Suprapubic skin (tissue), 4 donors: ENCODE data around the gene NEK5. TPM values are rescaled to one million over a fixed set of nuclear protein-coding genes. Genes with fewer than 3 reads are reported as not detected.
"Not testable (repeated sequence)": the region's sequence is repeated elsewhere in the genome, so short reads cannot be mapped to it uniquely, and the experiment has no call there.

Experiments
- DNase-seq, 2 donors: peaks; one replicate each; pipeline ENCODE4 v3.0.0-alpha.2; 2019; ENCODE audit warnings: low spot score in 2 of 2
- H3K27ac ChIP-seq: fragments of 200-600 bp; sonication (generic); one replicate; pipeline ENCODE4 v1.5.1; 2019
- H3K27me3 ChIP-seq: fragments of 200-600 bp; sonication (generic); one replicate; pipeline ENCODE4 v1.5.1; 2019
- H3K36me3 ChIP-seq: fragments of 200-600 bp; sonication (generic); one replicate; pipeline ENCODE4 v1.5.1; 2019
- H3K4me1 ChIP-seq: fragments of 200-600 bp; sonication (generic); one replicate; pipeline ENCODE4 v1.5.1; 2019
- H3K4me3 ChIP-seq: fragments of 200-600 bp; sonication (generic); one replicate; pipeline ENCODE4 v1.5.1; 2019; ENCODE audit warnings: mild to moderate bottlenecking
- H3K9me3 ChIP-seq: fragments of 200-600 bp; sonication (generic); one replicate; pipeline ENCODE4 v1.5.1; 2019
- CTCF ChIP-seq, 2 donors: fragments of 200-600 bp in 1 of 2; fragments of 450-650 bp in 1 of 2; sonication (generic) in 1 of 2; IDR thresholded peaks; one replicate each; pipeline ENCODE4 v1.5.1; 2016 to 2019; ENCODE audit warnings: antibody characterized with exemption in 2 of 2, mild to moderate bottlenecking in 1 of 2, moderate library complexity in 1 of 2
- EP300 ChIP-seq: sonication (generic); formaldehyde crosslinking; IDR thresholded peaks from one replicate; pipeline ENCODE4 v1.6.1; 2017; ENCODE audit warnings: antibody characterized with exemption
- POLR2A ChIP-seq, 2 donors: fragments of 450-650 bp; IDR thresholded peaks; one replicate each; pipeline ENCODE4 v1.6.1; 2017; ENCODE audit warnings: antibody characterized with exemption in 2 of 2, mild to moderate bottlenecking in 2 of 2, moderate library complexity in 2 of 2
- POLR2AphosphoS5 ChIP-seq, 3 donors: sonication (generic); formaldehyde crosslinking; IDR thresholded peaks; one replicate each; pipeline ENCODE4 v1.6.1; 2017; ENCODE audit warnings: antibody characterized with exemption in 3 of 3
- WGBS: methylation state at CpG from one replicate; pipeline ENCODE4 v1.1.5; 2018; 5-methylcytosine and 5-hydroxymethylcytosine counted together
- total RNA-seq, 4 donors: library from RNA; depleted of rRNA; stranded (reverse); fragments of >200 nt; gene quantifications; one replicate each; pipeline ENCODE4 v1.1.0, GENCODE V29; 2016

NEK5 gene
- total RNA-seq, 4 donors from 2014 or later = 0.38 to 0.51 (median 0.42) TPM; not detected in 1

GRCh38 chr13:52091473-52091872, 37.4 kb downstream of the NEK5 start:
- Histone ChIP-seq H3K9me3 (no peaks in the 10 kb centered on the region), H3K4me3 (no peak overlapping the region), H3K27me3 (no peaks in the 10 kb centered on the region), H3K36me3 (no peaks in the 10 kb centered on the region), H3K27ac (no peak overlapping the region), H3K4me1 (no peaks in the 10 kb centered on the region)
- no peak for DNase-seq
- TF ChIP-seq POLR2A (IDR thresholded peaks at IDR 0.05) = no peak
- TF ChIP-seq EP300 = no peak
- no peak for TF ChIP-seq POLR2AphosphoS5 (IDR thresholded peaks at IDR 0.05)
- 80% methylated on average over 2 of the region's 2 CpGs for WGBS

GRCh38 chr13:52085421-52085820, 43.5 kb downstream of the NEK5 start:
- Histone ChIP-seq H3K9me3 (no peaks in the 10 kb centered on the region), H3K27me3 (no peaks in the 10 kb centered on the region), H3K4me3 (no peak overlapping the region), H3K4me1 (no peaks in the 10 kb centered on the region), H3K36me3 (no peaks in the 10 kb centered on the region), H3K27ac (no peak overlapping the region)
- 81% methylated on average over 2 of the region's 2 CpGs for WGBS
- TF ChIP-seq POLR2A (IDR thresholded peaks at IDR 0.05) = no peak
- no peak for TF ChIP-seq POLR2AphosphoS5 (IDR thresholded peaks at IDR 0.05)
- TF ChIP-seq EP300 = no peak
- no peak for TF ChIP-seq CTCF (IDR thresholded peaks at IDR 0.05)
- no peak for DNase-seq

- DNase-seq, H3K9me3 ChIP-seq, H3K27me3 ChIP-seq, H3K4me3 ChIP-seq, H3K36me3 ChIP-seq, H3K4me1 ChIP-seq, H3K27ac ChIP-seq: not testable (repeated sequence)
- 83% methylated on average over 3 of the region's 3 CpGs for whole genome bisulfite sequencing
Measured at GRCh38 chr13:52084981-52085380, 43.9 kb downstream of the NEK5 start.

GRCh38 chr13:52082601-52083000, 46.3 kb downstream of the NEK5 start:
- Histone ChIP-seq H3K27ac (no peak overlapping the region), H3K27me3 (no peaks in the 10 kb centered on the region), H3K4me1 (no peaks in the 10 kb centered on the region), H3K36me3 (no peaks in the 10 kb centered on the region), H3K4me3 (no peak overlapping the region), H3K9me3 (no peaks in the 10 kb centered on the region)
- 75% methylated on average over 4 of the region's 4 CpGs for WGBS
- TF ChIP-seq EP300 (no peak), POLR2A (IDR thresholded peaks at IDR 0.05) (no peak), CTCF (IDR thresholded peaks at IDR 0.05) (no peak)
- no peak for DNase-seq

- H3K4me1 ChIP-seq, H3K27ac ChIP-seq, DNase-seq, H3K9me3 ChIP-seq, H3K27me3 ChIP-seq, H3K4me3 ChIP-seq, H3K36me3 ChIP-seq: not testable (repeated sequence)
- WGBS = no CpG with 5 or more reads among the region's 36 CpGs
Measured at GRCh38 chr13:52079891-52080290, 49.0 kb downstream of the NEK5 start.

GRCh38 chr13:52070929-52071523, 57.8 kb downstream of the NEK5 start:
- Histone ChIP-seq H3K27me3 (no peaks in the 10 kb centered on the region), H3K4me1 (no peaks in the 10 kb centered on the region), H3K27ac (no peak overlapping the region), H3K4me3 (no peak overlapping the region), H3K9me3 (peaks cover 13% of the 10 kb centered on the region), H3K36me3 (no peaks in the 10 kb centered on the region)
- WGBS = 91% methylated on average over 1 of the region's 1 CpG
- DNase-seq = no peak
- TF ChIP-seq CTCF (IDR thresholded peaks at IDR 0.05) = no peak
- no peak for TF ChIP-seq EP300
- no peak for TF ChIP-seq POLR2AphosphoS5 (IDR thresholded peaks at IDR 0.05)
- no peak for TF ChIP-seq POLR2A (IDR thresholded peaks at IDR 0.05)

- DNase-seq = no peak
- Histone ChIP-seq H3K9me3 (peaks cover 13% of the 10 kb centered on the region), H3K4me3 (no peak overlapping the region), H3K27ac (no peak overlapping the region), H3K4me1 (no peaks in the 10 kb centered on the region), H3K27me3 (no peaks in the 10 kb centered on the region), H3K36me3 (no peaks in the 10 kb centered on the region)
- no peak for TF ChIP-seq POLR2AphosphoS5 (IDR thresholded peaks at IDR 0.05)
- TF ChIP-seq POLR2A (IDR thresholded peaks at IDR 0.05) = no peak
Measured at GRCh38 chr13:52067237-52067636, 61.6 kb downstream of the NEK5 start.
